GM12801 (cell line): ENCODE data around the gene CSF3R.

ENCODE experiments used
- CTCF ChIP-seq: IDR thresholded peaks from one replicate; pipeline ENCODE4 v1.5.1; 2011; ENCODE audit warnings: control low read depth; ENCODE audit not compliant: insufficient read length; ENCODE audit errors: extremely low read depth

The CSF3R gene

DNA sequence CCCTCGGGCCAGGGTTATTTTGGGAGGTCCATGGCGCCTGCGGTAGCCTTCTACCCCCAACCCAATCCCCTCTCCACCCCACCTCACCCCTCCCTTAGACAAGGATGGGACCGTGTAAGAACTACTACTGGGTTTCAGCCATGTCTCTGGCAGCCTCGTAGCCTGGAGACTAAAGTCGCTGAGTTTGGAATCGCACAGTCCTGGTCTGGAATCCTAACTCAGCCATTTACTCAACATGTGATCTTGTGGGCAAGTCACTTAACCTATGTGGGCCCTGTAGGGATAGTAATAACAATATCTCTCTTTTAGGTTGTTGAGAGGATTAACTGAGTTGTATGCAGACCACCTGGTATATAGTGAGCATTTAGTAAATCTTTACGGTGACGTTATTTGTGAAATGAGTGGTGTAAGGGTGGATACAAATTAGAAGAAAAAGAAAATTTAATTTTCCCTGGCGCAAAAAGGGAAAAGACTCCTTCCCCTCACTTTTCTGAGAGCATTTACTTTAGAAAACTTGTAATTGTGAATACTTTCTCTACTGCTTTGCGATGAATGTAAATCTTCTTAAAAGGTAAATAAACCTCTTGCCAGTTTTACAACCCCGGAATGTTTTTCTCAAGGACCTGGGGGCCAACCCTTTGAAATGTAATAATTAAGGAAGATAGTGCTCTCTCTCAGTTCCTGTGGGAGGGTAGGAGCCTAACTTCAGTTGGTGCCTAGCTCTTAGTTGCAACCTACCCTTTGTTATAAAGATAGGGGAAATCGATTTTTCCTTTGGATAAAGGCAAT is 17.9 kb downstream of the CSF3R start:
- TF ChIP-seq CTCF: no peak

DNA sequence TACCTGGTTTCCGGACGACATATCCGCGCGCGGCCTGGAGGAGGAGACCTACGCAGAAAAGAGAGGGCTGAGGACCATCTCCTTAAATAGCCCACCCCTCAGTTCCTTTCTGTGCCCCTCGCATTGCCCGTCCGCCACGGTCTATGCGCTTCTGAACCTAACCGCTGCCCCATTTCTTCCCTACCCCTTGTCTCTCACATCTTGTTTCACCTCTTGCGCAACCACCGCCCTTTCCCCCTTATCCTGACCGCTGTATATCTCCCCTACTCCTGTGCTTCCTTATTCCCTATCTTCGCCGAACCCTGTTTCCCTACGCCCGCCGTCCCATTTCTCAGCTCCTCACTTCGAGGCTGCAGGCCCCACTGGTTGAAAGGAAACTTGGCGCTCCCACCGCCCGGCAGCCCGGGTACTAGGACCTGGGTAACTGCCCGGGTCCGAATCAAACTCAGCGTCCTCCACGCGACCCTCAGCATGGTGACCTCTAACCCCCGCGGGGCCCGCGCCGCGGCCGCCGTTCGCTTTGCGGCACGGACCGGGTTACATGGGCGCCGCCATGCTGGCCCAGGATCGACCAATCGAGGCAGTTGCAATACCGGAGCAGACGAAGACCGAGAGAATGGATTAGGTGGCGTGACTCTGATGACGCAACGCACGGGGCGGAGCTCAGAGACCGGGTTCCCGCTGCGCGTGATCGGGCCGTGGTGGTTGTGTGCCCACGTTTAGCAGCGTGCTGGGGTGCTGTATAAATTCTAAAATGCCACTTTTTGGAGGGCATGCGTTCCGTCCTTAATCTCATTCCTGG is 18.7 kb downstream of the CSF3R start, which contains the start of gene MRPS15:
TSS of gene MRPS15 (minus strand) at position 582 of the 802 bp plus-strand sequence. CDS start at position 473, 109 bp downstream.
- no peak for TF ChIP-seq CTCF

DNA sequence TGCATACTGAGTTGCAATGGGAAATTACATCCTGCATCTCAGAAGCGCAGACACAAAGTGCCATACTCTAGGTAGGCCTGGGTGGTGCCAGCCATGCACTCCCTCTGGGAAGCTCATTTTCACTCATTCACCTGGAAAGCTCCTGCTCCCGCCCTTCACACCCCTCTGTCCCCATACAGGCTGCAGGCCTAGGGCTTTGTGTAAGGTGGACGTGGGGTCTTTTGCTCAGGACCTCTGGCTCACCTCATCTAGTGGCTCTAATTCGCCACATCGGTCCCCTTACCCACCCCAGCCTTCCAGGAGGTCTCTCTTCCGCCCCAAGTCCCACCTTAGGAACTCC is 19.3 kb downstream of the CSF3R start:
- TF ChIP-seq CTCF: no peak

DNA sequence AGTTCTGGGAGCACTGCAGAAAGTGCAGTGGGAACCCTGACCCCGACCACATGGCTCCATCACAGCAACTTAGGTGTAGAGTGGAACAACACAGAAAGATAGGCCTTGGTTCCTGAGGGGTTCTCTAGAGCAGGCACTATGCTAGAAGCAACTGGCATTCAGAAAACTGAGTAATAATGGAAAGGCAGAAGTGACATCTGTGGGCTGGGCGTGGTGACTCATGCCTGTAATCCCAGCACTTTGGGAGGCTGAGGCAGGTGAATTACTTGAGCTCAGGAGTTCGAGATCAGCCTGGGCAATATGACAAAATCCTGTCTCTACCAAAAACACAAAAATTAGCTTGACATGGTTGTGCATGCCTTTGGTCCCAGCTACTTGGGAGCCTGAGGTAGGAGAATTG is 23.8 kb downstream of the CSF3R start:
- no peak for TF ChIP-seq CTCF

- no peak for TF ChIP-seq CTCF
Measured at GRCh38 chr1:36457691-36458090, 25.0 kb downstream of the CSF3R start.

DNA sequence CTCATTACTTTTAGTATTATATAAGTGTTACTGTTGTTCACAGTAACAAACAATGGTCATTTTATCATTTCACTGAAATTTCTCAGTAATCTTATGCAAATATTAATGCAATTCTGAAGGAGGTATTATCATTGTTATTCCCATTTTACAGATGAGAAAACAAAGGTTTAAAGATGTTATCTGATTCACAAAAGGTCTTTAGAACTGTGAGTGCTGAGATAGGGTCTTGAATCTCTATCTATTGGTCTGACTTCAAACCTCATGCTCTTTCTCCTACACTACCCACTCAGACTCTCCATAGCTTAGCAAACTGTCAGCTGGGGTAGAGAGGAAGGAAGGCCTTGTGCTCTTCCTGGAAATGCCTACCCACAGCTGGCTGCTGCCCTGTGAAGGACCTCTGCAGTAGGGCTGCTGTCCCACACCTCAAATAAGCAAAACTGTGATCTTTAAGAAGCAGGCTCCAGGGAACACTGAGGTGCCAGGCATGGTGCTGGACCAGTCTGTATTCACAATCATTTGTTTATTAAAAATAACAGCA is 26.3 kb downstream of the CSF3R start:
- no peak for TF ChIP-seq CTCF

DNA sequence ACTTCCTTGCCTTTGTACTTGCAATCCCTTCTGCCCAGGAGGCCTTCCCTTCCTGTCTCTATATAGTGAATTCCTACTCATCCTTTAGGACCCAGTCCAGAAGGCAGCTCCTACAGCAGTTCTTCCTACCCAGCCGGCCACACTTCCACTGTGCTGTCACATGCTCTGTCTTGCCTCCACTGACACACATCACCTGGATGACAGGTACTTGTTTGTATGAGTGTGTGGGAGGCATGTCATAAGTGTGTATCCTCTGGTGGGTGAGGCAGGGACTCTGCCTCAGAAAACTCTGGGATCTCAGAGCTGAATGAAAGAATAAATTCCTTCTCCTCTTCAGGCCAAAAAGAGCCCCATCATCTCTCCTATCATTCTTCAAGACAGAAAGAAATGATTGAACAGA is 27.3 kb downstream of the CSF3R start:
- TF ChIP-seq CTCF: no peak
